Measurements from ENCODE around the gene PRKD2. TPM values are rescaled to one million over a fixed set of nuclear protein-coding genes. Genes with fewer than 3 reads are reported as not detected.

Gene PRKD2
- total and polyA plus RNA-seq, 11 donors, result 8.4 to 32.8 (median 12.1) TPM

GRCh38 chr19:46710687-46711086, 6.2 kb downstream of the PRKD2 start:
- DNase-seq, result no peak
- ATAC-seq, result no peak
- intact Hi-C loops (cut with DNase I), result loop anchor here in 1 of 10 donors (5.0 kb wide), 1 partner anchor 37 kb away; the partner anchor contains the start of genes FKRP and STRN4

GRCh38 chr19:46704379-46705076, 12.4 kb downstream of the PRKD2 start:
- no peaks in the 10 kb centered on the region for H3K27me3 ChIP-seq
- intact Hi-C loops (cut with DNase I), result loop anchor here in 6 of 10 donors (1.0 to 5.0 kb wide), 3 partner anchors 24 to 43 kb away; partner anchors contain the start of genes FKRP (in 1 of the 6) and STRN4 (in 1 of the 6)
- no peak overlapping the region for H3K4me3 ChIP-seq
- H3K27ac ChIP-seq, result no peak overlapping the region
- peak; percentile 49 to 80 (median 78) for ATAC-seq
- TF ChIP-seq POLR2A (IDR thresholded peaks at IDR 0.05) (no peak), CTCF (IDR thresholded peaks at IDR 0.05) (peak; percentile 91 to 99 (median 95))
- H3K4me1 ChIP-seq, result peaks cover 0 to 4% (median 0%) of the 10 kb centered on the region in 12 donors
- WGBS, 4 donors, result 33 to 39% (median 36%) methylated on average over 15 to 21 of the region's 21 CpGs
- DNase-seq, result peak; percentile 65 to 91 (median 68)
- H3K9me3 ChIP-seq, result no peaks in the 10 kb centered on the region
- peaks cover 3 to 90% (median 86%) of the 10 kb centered on the region in 9 donors for H3K36me3 ChIP-seq

More at GRCh38 chr19:46710687-46711086, 6.2 kb downstream of the PRKD2 start:
- Histone ChIP-seq H3K4me3 (no peak overlapping the region), H3K36me3 (peaks cover 0 to 69% (median 55%) of the 10 kb centered on the region in 9 donors), H3K27me3 (no peaks in the 10 kb centered on the region), H3K4me1 (peaks cover 0 to 29% (median 11%) of the 10 kb centered on the region in 12 donors), H3K9me3 (no peaks in the 10 kb centered on the region), H3K27ac (no peak overlapping the region)
- 81 to 84% (median 81%) methylated on average over 25 of the region's 25 CpGs for WGBS, 4 donors
- TF ChIP-seq CTCF (IDR thresholded peaks at IDR 0.05), result no peak
- no peak for TF ChIP-seq POLR2A (IDR thresholded peaks at IDR 0.05)

- intact Hi-C loops (cut with DNase I), result no loop called here
- ATAC-seq, result no peak
- 91 to 94% (median 92%) methylated on average over 13 of the region's 13 CpGs for WGBS, 4 donors
Observed at GRCh38 chr19:46700704-46701103, 16.2 kb downstream of the PRKD2 start.

More at GRCh38 chr19:46700704-46701103, 16.2 kb downstream of the PRKD2 start:
- Histone ChIP-seq H3K4me3 (no peak overlapping the region), H3K27ac (no peak overlapping the region), H3K9me3 (no peaks in the 10 kb centered on the region), H3K36me3 (peaks cover 3 to 84% (median 79%) of the 10 kb centered on the region in 9 donors), H3K27me3 (no peaks in the 10 kb centered on the region), H3K4me1 (peaks cover 0 to 16% (median 3%) of the 10 kb centered on the region in 12 donors)
- no peak for TF ChIP-seq CTCF (IDR thresholded peaks at IDR 0.05)
- no peak for TF ChIP-seq POLR2A (IDR thresholded peaks at IDR 0.05)
- DNase-seq, result peak in 1 of 5 donors; percentile 15

Data from heart left ventricle (tissue), 16 donors.